Keratinocyte (primary cell): Measurements from ENCODE around the gene CMTM7.

Source experiments
- EZH2 ChIP-seq: IDR thresholded peaks from one replicate; pipeline ENCODE4 v1.6.1; 2012; ENCODE audit warnings: inconsistent platforms, mild to moderate bottlenecking, low read length, moderate library complexity
- TF ChIP-seq, protein P1 (sequence below), 3 experiments: IDR thresholded peaks in 1 of 3; conservative IDR thresholded peaks in 1 of 3; optimal IDR thresholded peaks in 1 of 3; 2 replicates in 2 of 3; 3 replicates in 1 of 3; pipeline versions ENCODE3 to v1.5.1; 2011; ENCODE audit warnings: low read length in 3 of 3, mild to moderate bottlenecking in 3 of 3, moderate library complexity in 2 of 3, control low read depth in 1 of 3, inconsistent platforms in 1 of 3; ENCODE audit not compliant: insufficient read depth in 2 of 3; ENCODE audit errors: extremely low read depth in 1 of 3

DNA sequence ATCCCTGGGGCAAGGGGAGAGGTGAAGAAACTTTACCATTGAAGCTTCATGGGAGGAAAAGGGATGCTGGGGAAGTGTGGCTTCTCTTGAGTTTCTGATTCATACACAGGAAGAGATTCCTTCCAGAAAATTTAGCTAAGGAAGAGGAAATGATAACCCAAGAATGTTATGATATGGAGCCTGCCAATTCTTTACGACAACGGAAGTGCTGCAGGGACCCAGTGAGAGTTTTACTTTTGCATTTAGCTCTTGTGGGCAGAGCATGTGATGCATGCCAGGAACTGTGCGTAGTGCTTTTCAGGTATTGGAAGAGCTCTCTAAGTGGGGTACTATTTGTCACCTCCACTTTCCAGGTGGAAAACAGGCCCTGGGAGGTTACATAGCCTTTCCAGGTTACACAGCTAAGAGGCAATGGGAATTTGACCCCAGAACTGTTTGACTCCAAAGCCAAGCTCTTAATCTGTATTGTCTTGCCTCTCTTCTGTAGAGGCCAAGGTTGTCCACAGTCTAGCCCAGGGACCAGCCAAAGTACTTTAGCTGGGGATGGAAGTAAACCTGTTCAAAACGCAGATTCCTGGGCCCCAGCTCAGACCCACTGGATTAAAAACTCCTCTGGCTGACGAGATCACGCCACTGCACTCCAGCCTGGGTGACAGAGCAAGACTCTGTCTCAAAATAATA lies 23.0 kb downstream of the CMTM7 start:
- TF ChIP-seq, protein P1, sequence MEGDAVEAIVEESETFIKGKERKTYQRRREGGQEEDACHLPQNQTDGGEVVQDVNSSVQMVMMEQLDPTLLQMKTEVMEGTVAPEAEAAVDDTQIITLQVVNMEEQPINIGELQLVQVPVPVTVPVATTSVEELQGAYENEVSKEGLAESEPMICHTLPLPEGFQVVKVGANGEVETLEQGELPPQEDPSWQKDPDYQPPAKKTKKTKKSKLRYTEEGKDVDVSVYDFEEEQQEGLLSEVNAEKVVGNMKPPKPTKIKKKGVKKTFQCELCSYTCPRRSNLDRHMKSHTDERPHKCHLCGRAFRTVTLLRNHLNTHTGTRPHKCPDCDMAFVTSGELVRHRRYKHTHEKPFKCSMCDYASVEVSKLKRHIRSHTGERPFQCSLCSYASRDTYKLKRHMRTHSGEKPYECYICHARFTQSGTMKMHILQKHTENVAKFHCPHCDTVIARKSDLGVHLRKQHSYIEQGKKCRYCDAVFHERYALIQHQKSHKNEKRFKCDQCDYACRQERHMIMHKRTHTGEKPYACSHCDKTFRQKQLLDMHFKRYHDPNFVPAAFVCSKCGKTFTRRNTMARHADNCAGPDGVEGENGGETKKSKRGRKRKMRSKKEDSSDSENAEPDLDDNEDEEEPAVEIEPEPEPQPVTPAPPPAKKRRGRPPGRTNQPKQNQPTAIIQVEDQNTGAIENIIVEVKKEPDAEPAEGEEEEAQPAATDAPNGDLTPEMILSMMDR (optimal IDR thresholded peaks at IDR 0.05 in 1 of 3, IDR thresholded peaks at IDR 0.05 in 1 of 3, conservative IDR thresholded peaks at IDR 0.05 in 1 of 3; ENCODE audit: extremely low read depth in 1 of 3, insufficient read depth in 2 of 3, low read length in 3 of 3), result no peak
- TF ChIP-seq EZH2, result no peak
